Osteoblast (primary cell): ENCODE results near the gene PRSS3. TPM values are rescaled to one million over a fixed set of nuclear protein-coding genes. Genes with fewer than 3 reads are reported as not detected.
A peak's percentile ranks its signal among the peaks of the same experiment; 100 is the strongest.
"Not testable (repeated sequence)": the region's sequence is repeated elsewhere in the genome, so short reads cannot be mapped to it uniquely, and the experiment has no call there.

ENCODE experiments used
- DNase-seq: peaks from one replicate; pipeline ENCODE4 v3.0.0; 2011; ENCODE audit warnings: low spot score, mixed read lengths; ENCODE audit not compliant: insufficient read length; ENCODE audit errors: missing footprints
- H2AFZ ChIP-seq: 2 replicates; pipeline ENCODE4 v1.6.0; 2011; ENCODE audit warnings: mild to moderate bottlenecking, low read length
- H3K27ac ChIP-seq: 2 replicates; pipeline ENCODE4 v1.5.1; 2011; ENCODE audit warnings: mild to moderate bottlenecking, low read depth, low read length, moderate library complexity
- H3K27me3 ChIP-seq: 2 replicates; pipeline ENCODE4 v1.6.0; 2012; ENCODE audit warnings: mild to moderate bottlenecking, control low read depth, inconsistent platforms, low read length, moderate library complexity; ENCODE audit not compliant: insufficient read depth
- H3K36me3 ChIP-seq: 2 replicates; pipeline ENCODE4 v1.5.1; 2011; ENCODE audit warnings: mild to moderate bottlenecking, low read length, control low read depth, moderate library complexity; ENCODE audit not compliant: insufficient read depth
- H3K4me1 ChIP-seq: 2 replicates; pipeline ENCODE4 v1.5.1; 2011; ENCODE audit warnings: mild to moderate bottlenecking, low read length, control low read depth, moderate library complexity; ENCODE audit not compliant: insufficient read depth
- H3K4me2 ChIP-seq: 2 replicates; pipeline ENCODE4 v1.6.0; 2011; ENCODE audit warnings: mild to moderate bottlenecking, low read length; ENCODE audit not compliant: insufficient read depth
- H3K4me3 ChIP-seq: fragments of 200-600 bp; sonication (generic); 3 replicates; pipeline ENCODE4 v1.5.1; 2012; ENCODE audit warnings: mild to moderate bottlenecking, low read length, inconsistent platforms; ENCODE audit not compliant: insufficient read depth
- H3K79me2 ChIP-seq: 2 replicates; pipeline ENCODE4 v1.6.0; 2012; ENCODE audit warnings: mild to moderate bottlenecking, low read length, control low read depth, inconsistent platforms; ENCODE audit not compliant: insufficient read depth
- H3K9me3 ChIP-seq: 2 replicates; pipeline ENCODE4 v1.5.1; 2011; ENCODE audit warnings: low read depth, low read length, control low read depth
- H4K20me1 ChIP-seq: 2 replicates; pipeline ENCODE4 v1.6.0; 2012; ENCODE audit warnings: mild to moderate bottlenecking, low read length, control low read depth; ENCODE audit not compliant: insufficient read depth
- small RNA-seq: library from RNA; depleted of rRNA; stranded (forward); fragments of <200 nt; gene quantifications from one replicate; pipeline ENCODE3, GENCODE V24; 2012
- total RNA-seq: library from RNA; depleted of rRNA; stranded (reverse); fragments of >200 nt; gene quantifications from 2 replicates; pipeline ENCODE4 v1.2.3, GENCODE V29; 2012
- TF ChIP-seq, protein P1 (sequence below): IDR thresholded peaks from 2 replicates; pipeline ENCODE4 v1.5.1; 2011; ENCODE audit warnings: mild to moderate bottlenecking, low read depth, low read length, moderate library complexity; ENCODE audit errors: extremely low read depth

Gene PRSS3
- total RNA-seq, 1 donor = 2.2 TPM

DNA sequence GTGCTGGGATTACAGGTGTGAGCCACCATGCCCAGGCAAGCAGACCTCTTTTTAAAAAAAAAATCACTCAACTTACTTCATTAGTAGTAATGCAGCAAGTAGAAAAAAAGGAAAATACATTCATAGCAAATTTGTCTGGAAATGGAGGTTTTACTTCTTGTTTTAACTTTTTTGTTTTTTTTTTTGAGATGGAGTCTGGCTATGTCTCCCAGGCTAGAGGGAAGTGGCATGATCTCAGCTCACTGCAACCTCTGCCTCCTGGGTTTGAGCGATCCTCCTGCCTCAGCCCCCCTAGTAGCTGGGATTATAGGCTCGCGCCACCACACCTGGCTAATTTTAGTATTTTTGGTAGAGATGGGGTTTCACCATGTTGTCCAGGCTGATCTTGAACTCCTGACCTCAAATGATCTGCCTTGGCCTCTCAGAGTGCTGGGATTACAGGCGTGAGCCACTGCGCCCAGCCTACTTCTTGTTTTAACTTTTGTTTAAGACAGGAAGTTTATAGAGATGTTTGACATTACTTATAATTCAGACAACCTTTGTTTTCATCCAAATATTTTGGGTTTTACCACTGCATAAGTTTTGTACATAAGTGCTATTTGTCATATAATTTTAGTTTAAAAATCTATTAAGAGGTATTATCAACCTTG, 48.1 kb downstream of the PRSS3 start:
- Histone ChIP-seq H3K4me1 (peaks cover 10% of the 10 kb centered on the region), H3K9me3 (no peaks in the 10 kb centered on the region), H2AFZ (no peak overlapping the region), H3K27me3 (no peaks in the 10 kb centered on the region), H3K4me2 (no peak overlapping the region), H3K27ac (no peak overlapping the region), H3K79me2 (peaks cover 98% of the 10 kb centered on the region), H4K20me1 (peaks cover 67% of the 10 kb centered on the region), H3K4me3 (no peak overlapping the region), H3K36me3 (no peaks in the 10 kb centered on the region)
- DNase-seq = no peak
- TF ChIP-seq, protein P1, sequence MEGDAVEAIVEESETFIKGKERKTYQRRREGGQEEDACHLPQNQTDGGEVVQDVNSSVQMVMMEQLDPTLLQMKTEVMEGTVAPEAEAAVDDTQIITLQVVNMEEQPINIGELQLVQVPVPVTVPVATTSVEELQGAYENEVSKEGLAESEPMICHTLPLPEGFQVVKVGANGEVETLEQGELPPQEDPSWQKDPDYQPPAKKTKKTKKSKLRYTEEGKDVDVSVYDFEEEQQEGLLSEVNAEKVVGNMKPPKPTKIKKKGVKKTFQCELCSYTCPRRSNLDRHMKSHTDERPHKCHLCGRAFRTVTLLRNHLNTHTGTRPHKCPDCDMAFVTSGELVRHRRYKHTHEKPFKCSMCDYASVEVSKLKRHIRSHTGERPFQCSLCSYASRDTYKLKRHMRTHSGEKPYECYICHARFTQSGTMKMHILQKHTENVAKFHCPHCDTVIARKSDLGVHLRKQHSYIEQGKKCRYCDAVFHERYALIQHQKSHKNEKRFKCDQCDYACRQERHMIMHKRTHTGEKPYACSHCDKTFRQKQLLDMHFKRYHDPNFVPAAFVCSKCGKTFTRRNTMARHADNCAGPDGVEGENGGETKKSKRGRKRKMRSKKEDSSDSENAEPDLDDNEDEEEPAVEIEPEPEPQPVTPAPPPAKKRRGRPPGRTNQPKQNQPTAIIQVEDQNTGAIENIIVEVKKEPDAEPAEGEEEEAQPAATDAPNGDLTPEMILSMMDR = no peak

GRCh38 chr9:33846231-33846630, 50.9 kb downstream of the PRSS3 start:
- no peak overlapping the region for H3K4me3 ChIP-seq

GRCh38 chr9:33847894-33848205, 52.5 kb downstream of the PRSS3 start:
- not testable (repeated sequence) for H3K27ac ChIP-seq, DNase-seq, H3K4me2 ChIP-seq, H3K9me3 ChIP-seq, H3K36me3 ChIP-seq, H2AFZ ChIP-seq, H3K4me3 ChIP-seq, H3K27me3 ChIP-seq
- Histone ChIP-seq H3K4me1 (peaks cover 15% of the 10 kb centered on the region), H3K79me2 (peaks cover 96% of the 10 kb centered on the region), H4K20me1 (peaks cover 67% of the 10 kb centered on the region)

More at GRCh38 chr9:33846231-33846630, 50.9 kb downstream of the PRSS3 start:
- no peaks in the 10 kb centered on the region for H3K9me3 ChIP-seq
- no peak overlapping the region for H2AFZ ChIP-seq
- H3K4me1 ChIP-seq = peaks cover 11% of the 10 kb centered on the region
- TF ChIP-seq, protein P1 = no peak
- no peak overlapping the region for H3K4me2 ChIP-seq
- H3K27ac ChIP-seq = no peak overlapping the region
- H3K27me3 ChIP-seq = no peaks in the 10 kb centered on the region
- peaks cover 66% of the 10 kb centered on the region for H4K20me1 ChIP-seq
- H3K79me2 ChIP-seq = peaks cover 96% of the 10 kb centered on the region
- H3K36me3 ChIP-seq = no peaks in the 10 kb centered on the region
- DNase-seq = peak; percentile 30

Small RNA genes lying within 50 kb of the gene (small RNA-seq; reads per million reads assigned to genes)
- gene RF00019 = not detected

Other genes with a start within 250 kb of the PRSS3 start
- 21.4 and 22.4 TPM in 2 replicates for gene UBE2R2, start 21.6 kb downstream of the PRSS3 start, total RNA-seq